Panc1 (cell line): ENCODE results near the gene KMT2D. TPM values are rescaled to one million over a fixed set of nuclear protein-coding genes. Genes with fewer than 3 reads are reported as not detected.

Experiments used
- ATAC-seq: fragments of 200-7000 bp; cut with Tn5 transposase; 2 replicates; pipeline ENCODE4 v1.9.1; 2020; ENCODE audit warnings: mild to moderate bottlenecking, moderate library complexity
- BruUV-seq: library from RNA; stranded (reverse); fragments of 400-500 nt; replicated peaks from 2 replicates; lab custom pipeline; 2021; lab: Mats Ljungman, UMichigan
- CTCF ChIA-PET: fragments of 300-600 bp; sonication (Branson Sonifier 250); formaldehyde crosslinking; loops from one replicate; lab custom pipeline; 2022; ENCODE audit warnings: antibody characterized with exemption; lab: Charles Lee
- POLR2A ChIA-PET: fragments of 300-600 bp; sonication (Branson Sonifier 250); formaldehyde crosslinking; loops from one replicate; lab custom pipeline; 2022; ENCODE audit warnings: antibody characterized with exemption; lab: Charles Lee
- DNase-seq: peaks from one replicate; pipeline ENCODE4 v3.0.0-alpha.2; 2010; ENCODE audit warnings: low read depth, low spot score
- H3K27ac ChIP-seq: 2 replicates; pipeline ENCODE4 v1.5.1; 2011; ENCODE audit warnings: mild to moderate bottlenecking, low read length, inconsistent platforms
- H3K27me3 ChIP-seq: fragments of 200-500 bp; sonication (Bioruptor generic); 2 replicates; pipeline ENCODE4 v1.6.0; 2014; ENCODE audit warnings: low read length, inconsistent platforms; ENCODE audit not compliant: control insufficient read depth, insufficient read depth
- H3K36me3 ChIP-seq: fragments of 200-500 bp; sonication (Bioruptor generic); 2 replicates; pipeline ENCODE4 v1.5.1; 2014; ENCODE audit warnings: inconsistent platforms, mild to moderate bottlenecking, low read length, moderate library complexity; ENCODE audit not compliant: control insufficient read depth, insufficient read depth
- H3K4me1 ChIP-seq: 2 replicates; pipeline ENCODE4 v1.5.1; 2011; ENCODE audit warnings: inconsistent platforms, mild to moderate bottlenecking, low read length, moderate library complexity; ENCODE audit not compliant: control insufficient read depth, insufficient read depth
- H3K4me3 ChIP-seq, 2 experiments: 2 replicates each; pipeline ENCODE4 v1.5.1; 2011 to 2012; ENCODE audit warnings: low read depth in 2 of 2, low read length in 2 of 2, mild to moderate bottlenecking in 2 of 2, inconsistent platforms in 1 of 2, moderate library complexity in 1 of 2
- H3K9me3 ChIP-seq: fragments of 200-500 bp; sonication (Bioruptor generic); 2 replicates; pipeline ENCODE4 v1.5.1; 2014; ENCODE audit warnings: low read depth, mild to moderate bottlenecking, inconsistent platforms, low read length, moderate library complexity; ENCODE audit not compliant: control insufficient read depth, insufficient read depth
- CTCF ChIP-seq: fragments of 450-650 bp; IDR thresholded peaks from 2 replicates; pipeline ENCODE4 v1.5.1; 2017; ENCODE audit warnings: mild to moderate bottlenecking
- POLR2AphosphoS5 ChIP-seq: IDR thresholded peaks from 2 replicates; pipeline ENCODE4 v1.6.1; 2012; ENCODE audit warnings: mild to moderate bottlenecking, low read depth, low read length, moderate library complexity
- SIN3A ChIP-seq: IDR thresholded peaks from 2 replicates; pipeline ENCODE4 v1.6.1; 2012; ENCODE audit warnings: low read depth, mild to moderate bottlenecking, low read length, moderate library complexity, borderline replicate concordance; ENCODE audit not compliant: insufficient read depth
- TCF7L2 ChIP-seq: IDR thresholded peaks from 2 replicates; pipeline ENCODE4 v1.6.1; 2011; ENCODE audit warnings: mild to moderate bottlenecking, low read depth, low read length, inconsistent platforms
- in situ Hi-C: cut with HindIII; loops from 2 replicates; pipeline ENCODE4 v1.10.0; 2016; ENCODE audit warnings: low sequenced_read_pairs, low pct_unique_long_range_greater_than_20kb
- intact Hi-C: fragments of 100-400 bp; cut with micrococcal nuclease; formaldehyde crosslinking; loops from one replicate; pipeline ENCODE4 v1.10.0; 2022; ENCODE audit not compliant: unreplicated experiment
- total RNA-seq: library from RNA; stranded (reverse); gene quantifications from one replicate; pipeline ENCODE4 v1.2.1, GENCODE V29; 2021; ENCODE audit not compliant: unreplicated experiment
- TF ChIP-seq, protein P1 (sequence below), 2 experiments: IDR thresholded peaks; 2 replicates each; pipeline ENCODE4 v1.6.1; 2011 to 2012; ENCODE audit warnings: low read depth in 2 of 2, control low read depth in 1 of 2, low read length in 1 of 2, mild to moderate bottlenecking in 1 of 2, moderate library complexity in 1 of 2; ENCODE audit not compliant: insufficient read depth in 1 of 2

The KMT2D gene
- total RNA-seq, 1 experiment from 2014 or later = 64.7 TPM

GRCh38 chr12:49043856-49044258, 16.7 kb downstream of the KMT2D start:
- DNase-seq (no peak), ATAC-seq (no peak)
- ChIA-PET POLR2A (no interaction called here), CTCF (interaction anchor here (0.6 to 1.6 kb wide), 3 partner anchors 14 to 532 kb away, joined by 3 to 6 read pairs (median 3); no protein-coding TSS in a partner anchor)
- TSS peak; percentile 36 for BruUV-seq
- in situ Hi-C loops (no loop called here), intact Hi-C loops (no loop called here)
- TF ChIP-seq CTCF = peak; percentile 87; the same call in 1 of the 2 replicates
- no peak for TF ChIP-seq POLR2AphosphoS5
- TF ChIP-seq SIN3A = no peak
- TF ChIP-seq, protein P1, sequence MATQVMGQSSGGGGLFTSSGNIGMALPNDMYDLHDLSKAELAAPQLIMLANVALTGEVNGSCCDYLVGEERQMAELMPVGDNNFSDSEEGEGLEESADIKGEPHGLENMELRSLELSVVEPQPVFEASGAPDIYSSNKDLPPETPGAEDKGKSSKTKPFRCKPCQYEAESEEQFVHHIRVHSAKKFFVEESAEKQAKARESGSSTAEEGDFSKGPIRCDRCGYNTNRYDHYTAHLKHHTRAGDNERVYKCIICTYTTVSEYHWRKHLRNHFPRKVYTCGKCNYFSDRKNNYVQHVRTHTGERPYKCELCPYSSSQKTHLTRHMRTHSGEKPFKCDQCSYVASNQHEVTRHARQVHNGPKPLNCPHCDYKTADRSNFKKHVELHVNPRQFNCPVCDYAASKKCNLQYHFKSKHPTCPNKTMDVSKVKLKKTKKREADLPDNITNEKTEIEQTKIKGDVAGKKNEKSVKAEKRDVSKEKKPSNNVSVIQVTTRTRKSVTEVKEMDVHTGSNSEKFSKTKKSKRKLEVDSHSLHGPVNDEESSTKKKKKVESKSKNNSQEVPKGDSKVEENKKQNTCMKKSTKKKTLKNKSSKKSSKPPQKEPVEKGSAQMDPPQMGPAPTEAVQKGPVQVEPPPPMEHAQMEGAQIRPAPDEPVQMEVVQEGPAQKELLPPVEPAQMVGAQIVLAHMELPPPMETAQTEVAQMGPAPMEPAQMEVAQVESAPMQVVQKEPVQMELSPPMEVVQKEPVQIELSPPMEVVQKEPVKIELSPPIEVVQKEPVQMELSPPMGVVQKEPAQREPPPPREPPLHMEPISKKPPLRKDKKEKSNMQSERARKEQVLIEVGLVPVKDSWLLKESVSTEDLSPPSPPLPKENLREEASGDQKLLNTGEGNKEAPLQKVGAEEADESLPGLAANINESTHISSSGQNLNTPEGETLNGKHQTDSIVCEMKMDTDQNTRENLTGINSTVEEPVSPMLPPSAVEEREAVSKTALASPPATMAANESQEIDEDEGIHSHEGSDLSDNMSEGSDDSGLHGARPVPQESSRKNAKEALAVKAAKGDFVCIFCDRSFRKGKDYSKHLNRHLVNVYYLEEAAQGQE (IDR thresholded peaks at IDR 0.05; ENCODE audit: insufficient read depth in 1 of 2, low read depth in 2 of 2, low read length in 1 of 2) = no peak
- TF ChIP-seq TCF7L2 = no peak
- H3K4me1 ChIP-seq = no peaks in the 10 kb centered on the region
- H3K27ac ChIP-seq = no peak overlapping the region
- peaks cover 37% of the 10 kb centered on the region for H3K36me3 ChIP-seq
- H3K4me3 ChIP-seq = no peak overlapping the region
- no peaks in the 10 kb centered on the region for H3K9me3 ChIP-seq
- H3K27me3 ChIP-seq = no peaks in the 10 kb centered on the region

DNA sequence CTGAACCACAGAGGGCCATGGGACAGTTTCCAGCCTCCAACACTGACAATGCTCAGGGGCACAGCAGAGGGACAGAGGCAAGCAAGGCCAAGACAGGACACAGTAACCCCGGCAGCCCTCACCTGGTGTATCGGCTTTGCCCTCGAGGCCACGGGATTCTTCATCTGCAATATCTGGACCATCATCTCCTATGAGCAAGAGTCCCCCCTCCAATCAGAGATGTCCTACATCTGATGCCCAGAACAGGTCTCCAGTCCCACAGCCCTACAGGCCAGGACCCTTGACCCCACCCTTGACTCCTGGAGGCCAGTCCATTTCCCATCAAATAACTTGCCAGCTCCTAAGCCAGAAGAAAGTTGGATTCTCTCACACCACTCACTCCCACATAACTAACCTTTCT, 17.4 kb downstream of the KMT2D start:
- intact Hi-C loops = no loop called here
- H3K9me3 ChIP-seq = no peaks in the 10 kb centered on the region
- POLR2A ChIA-PET = no interaction called here
- CTCF ChIA-PET = interaction anchor here (1.6 kb wide), 1 partner anchor 46 kb away, joined by 3 read pairs; no protein-coding TSS in a partner anchor
- DNase-seq (no peak), ATAC-seq (no peak)
- no peaks in the 10 kb centered on the region for H3K27me3 ChIP-seq
- in situ Hi-C loops = no loop called here
- no peaks in the 10 kb centered on the region for H3K4me1 ChIP-seq
- H3K27ac ChIP-seq = no peak overlapping the region
- H3K36me3 ChIP-seq = peaks cover 33% of the 10 kb centered on the region
- no TSS peak for BruUV-seq
- no peak for TF ChIP-seq SIN3A
- TF ChIP-seq, protein P1 (IDR thresholded peaks at IDR 0.05; ENCODE audit: insufficient read depth in 1 of 2, low read depth in 2 of 2, low read length in 1 of 2) = no peak
- TF ChIP-seq CTCF = no peak
- no peak for TF ChIP-seq TCF7L2
- TF ChIP-seq POLR2AphosphoS5 = no peak
- no peak overlapping the region for H3K4me3 ChIP-seq
